Spleen (tissue), 11 donors: ENCODE data around the gene FBXL17. TPM values are rescaled to one million over a fixed set of nuclear protein-coding genes. Genes with fewer than 3 reads are reported as not detected.

ENCODE experiments used
- DNase-seq: peaks from one replicate; pipeline ENCODE4 v3.0.0-alpha.2; 2020
- H3K27ac ChIP-seq, 8 donors: fragments of 200-600 bp; sonication (generic) in 7 of 8; 1 replicate in 4 of 8; 2 replicates in 4 of 8; pipeline versions ENCODE4 v1.5.0 to v1.8.0; 2016 to 2021; ENCODE audit warnings: inconsistent platforms in 4 of 8, mild to moderate bottlenecking in 4 of 8, moderate library complexity in 1 of 8
- H3K27me3 ChIP-seq, 7 donors: fragments of 200-600 bp; sonication (generic) in 6 of 7; replicated peaks in 1 of 7; 1 replicate in 4 of 7; 2 replicates in 3 of 7; pipeline versions ENCODE4 v1.5.0 to v1.8.0; 2016 to 2021; ENCODE audit warnings: inconsistent platforms in 3 of 7, mild to moderate bottlenecking in 1 of 7
- H3K36me3 ChIP-seq, 6 donors: fragments of 200-600 bp; sonication (generic) in 5 of 6; 1 replicate in 4 of 6; 2 replicates in 2 of 6; pipeline versions ENCODE4 v1.5.0 to v1.8.0; 2016 to 2021; ENCODE audit warnings: inconsistent platforms in 2 of 6
- H3K4me1 ChIP-seq, 6 donors: fragments of 200-600 bp; sonication (generic) in 5 of 6; 1 replicate in 3 of 6; 2 replicates in 3 of 6; pipeline versions ENCODE4 v1.5.0 to v1.8.0; 2016 to 2021; ENCODE audit warnings: inconsistent platforms in 3 of 6
- H3K4me3 ChIP-seq, 8 donors: fragments of 200-600 bp; sonication (generic) in 7 of 8; 1 replicate in 4 of 8; 2 replicates in 4 of 8; pipeline versions ENCODE4 v1.5.0 to v1.8.0; 2016 to 2021; ENCODE audit warnings: inconsistent platforms in 4 of 8, mild to moderate bottlenecking in 4 of 8, moderate library complexity in 2 of 8
- H3K9me3 ChIP-seq, 8 donors: fragments of 200-600 bp; sonication (generic) in 7 of 8; 1 replicate in 4 of 8; 2 replicates in 4 of 8; pipeline versions ENCODE4 v1.5.0 to v1.8.0; 2016 to 2021; ENCODE audit warnings: inconsistent platforms in 4 of 8
- POLR2A ChIP-seq, 3 donors: fragments of 450-650 bp; IDR thresholded peaks; one replicate each; pipeline ENCODE4 v1.5.1; 2017; ENCODE audit warnings: antibody characterized with exemption in 3 of 3, mild to moderate bottlenecking in 1 of 3
- POLR2AphosphoS5 ChIP-seq, 3 donors: sonication (generic); formaldehyde crosslinking; IDR thresholded peaks; one replicate each; pipeline ENCODE4 v1.5.1; 2017; ENCODE audit warnings: antibody characterized with exemption in 3 of 3
- WGBS, 5 donors: extraction: QIAGEN DNeasy Blood & Tissue Kit in 3 of 5; methylation state at CpG; one replicate each; pipeline versions ENCODE4 v1.1.5 to v1.1.7; 2013 to 2018; 5-methylcytosine and 5-hydroxymethylcytosine counted together
- intact Hi-C: fragments of 100-400 bp; cut with DNase I; formaldehyde crosslinking; loops from one replicate; pipeline ENCODE4 v1.15.0; 2023; ENCODE audit warnings: low total_unique reads
- polyA plus RNA-seq, 3 donors: library from polyadenylated mRNA; stranded (reverse); fragments of 200-250 nt; gene quantifications; one replicate each; pipeline ENCODE4 v1.2.1, GENCODE V29; 2013
- total RNA-seq, 7 donors: library from RNA; depleted of rRNA in 3 of 7; stranded (reverse); fragments of >200 nt in 3 of 7; fragmentation: NEBNext Ultra II Directional in 4 of 7; extraction: Animal tissue kit (Norgen Biotek cat#: 25700) in 4 of 7; gene quantifications; one replicate each; pipeline versions ENCODE4 v1.1.0 to v1.2.1, GENCODE V29; 2016 to 2021
- TF ChIP-seq, protein P1 (sequence below), 11 experiments: fragments of 200-600 bp in 7 of 11; fragments of 450-650 bp in 4 of 11; sonication (generic) in 4 of 11; IDR thresholded peaks in 8 of 11; conservative IDR thresholded peaks in 3 of 11; 1 replicate in 7 of 11; 2 replicates in 4 of 11; pipeline versions ENCODE4 v1.4.0 to v1.8.0; 2016 to 2021; ENCODE audit warnings: antibody characterized with exemption in 11 of 11, inconsistent platforms in 4 of 11, mild to moderate bottlenecking in 1 of 11
- donor health status: healthy with polysubstance abuse.
- donor health status: DM: no; HTN: no; CAD: no; lungs with moderate emphysema.
- donor health status: DM: no; HTN: no; CAD: no.
- donor health status: Bipolar disorder and iron deficiency.
- donor health status: healthy.
- donor health status: DM: no; HTN: no; CAD: no.
- donor health status: DM: yes; HTN: yes; CAD: no.

FBXL17 gene
- total and polyA plus RNA-seq, 10 donors, result 5.1 to 39.9 (median 21.8) TPM

DNA sequence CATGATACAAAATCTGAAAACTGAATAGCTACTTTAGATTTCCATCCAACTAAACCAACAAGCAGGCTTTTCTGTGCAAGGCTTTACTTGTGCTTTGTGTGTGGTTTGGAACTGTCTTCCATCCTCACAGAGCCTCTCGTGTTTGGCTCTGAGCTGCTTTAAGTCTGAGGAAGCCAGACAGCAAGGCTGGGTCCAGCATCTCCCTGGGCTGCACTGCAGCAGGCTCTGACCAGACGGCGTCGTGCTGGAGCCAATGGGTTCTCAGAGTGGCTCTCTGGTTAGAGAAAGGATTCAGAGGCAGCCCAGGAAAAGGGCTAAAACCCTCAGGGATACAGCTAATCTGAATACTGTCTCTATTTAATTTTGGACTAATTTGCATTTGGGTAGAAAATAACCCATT lies 503.2 kb downstream of the FBXL17 start:
- Histone ChIP-seq H3K4me1 (no peaks in the 10 kb centered on the region), H3K27me3 (no peaks in the 10 kb centered on the region), H3K9me3 (no peaks in the 10 kb centered on the region), H3K36me3 (peaks cover 0 to 32% (median 5%) of the 10 kb centered on the region in 6 donors), H3K4me3 (no peak overlapping the region), H3K27ac (no peak overlapping the region)
- intact Hi-C loops, result no loop called here
- 85 to 96% (median 94%) methylated on average over 4 of the region's 4 CpGs for WGBS, 5 donors
- TF ChIP-seq POLR2AphosphoS5 (IDR thresholded peaks at IDR 0.05) (no peak), POLR2A (IDR thresholded peaks at IDR 0.05) (no peak)
- TF ChIP-seq, protein P1, sequence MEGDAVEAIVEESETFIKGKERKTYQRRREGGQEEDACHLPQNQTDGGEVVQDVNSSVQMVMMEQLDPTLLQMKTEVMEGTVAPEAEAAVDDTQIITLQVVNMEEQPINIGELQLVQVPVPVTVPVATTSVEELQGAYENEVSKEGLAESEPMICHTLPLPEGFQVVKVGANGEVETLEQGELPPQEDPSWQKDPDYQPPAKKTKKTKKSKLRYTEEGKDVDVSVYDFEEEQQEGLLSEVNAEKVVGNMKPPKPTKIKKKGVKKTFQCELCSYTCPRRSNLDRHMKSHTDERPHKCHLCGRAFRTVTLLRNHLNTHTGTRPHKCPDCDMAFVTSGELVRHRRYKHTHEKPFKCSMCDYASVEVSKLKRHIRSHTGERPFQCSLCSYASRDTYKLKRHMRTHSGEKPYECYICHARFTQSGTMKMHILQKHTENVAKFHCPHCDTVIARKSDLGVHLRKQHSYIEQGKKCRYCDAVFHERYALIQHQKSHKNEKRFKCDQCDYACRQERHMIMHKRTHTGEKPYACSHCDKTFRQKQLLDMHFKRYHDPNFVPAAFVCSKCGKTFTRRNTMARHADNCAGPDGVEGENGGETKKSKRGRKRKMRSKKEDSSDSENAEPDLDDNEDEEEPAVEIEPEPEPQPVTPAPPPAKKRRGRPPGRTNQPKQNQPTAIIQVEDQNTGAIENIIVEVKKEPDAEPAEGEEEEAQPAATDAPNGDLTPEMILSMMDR (IDR thresholded peaks at IDR 0.05 in 8 of 11, conservative IDR thresholded peaks at IDR 0.05 in 3 of 11), result no peak
- DNase-seq, result no peak

DNA sequence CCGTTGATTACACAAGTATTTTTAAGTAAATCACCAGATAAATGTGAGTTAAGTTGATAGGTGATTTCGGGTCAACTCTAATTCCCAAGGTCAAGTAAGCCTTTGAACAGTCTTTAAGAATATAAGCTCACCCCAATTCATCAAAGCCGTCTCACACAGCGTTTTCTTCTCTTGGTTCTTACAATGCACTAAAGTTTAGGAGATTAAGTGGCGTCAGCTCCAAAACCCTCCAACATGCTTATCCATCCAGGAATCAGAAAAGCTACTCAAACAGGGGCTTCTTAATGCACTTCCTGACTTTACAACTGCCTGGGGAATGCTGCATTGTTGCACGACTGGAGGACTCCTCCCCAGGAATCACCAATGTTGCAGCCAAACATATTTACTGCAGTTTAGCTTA lies 505.0 kb downstream of the FBXL17 start:
- 85 to 90% (median 87%) methylated on average over 6 of the region's 6 CpGs for WGBS, 5 donors
- TF ChIP-seq POLR2AphosphoS5 (IDR thresholded peaks at IDR 0.05), result no peak
- no peak for TF ChIP-seq POLR2A (IDR thresholded peaks at IDR 0.05)
- TF ChIP-seq, protein P1 (IDR thresholded peaks at IDR 0.05 in 8 of 11, conservative IDR thresholded peaks at IDR 0.05 in 3 of 11), result no peak
- DNase-seq, result no peak
- intact Hi-C loops, result no loop called here
- Histone ChIP-seq H3K4me1 (no peaks in the 10 kb centered on the region), H3K27me3 (no peaks in the 10 kb centered on the region), H3K9me3 (no peaks in the 10 kb centered on the region), H3K36me3 (peaks cover 0 to 32% (median 5%) of the 10 kb centered on the region in 6 donors), H3K27ac (no peak overlapping the region), H3K4me3 (no peak overlapping the region)

DNA sequence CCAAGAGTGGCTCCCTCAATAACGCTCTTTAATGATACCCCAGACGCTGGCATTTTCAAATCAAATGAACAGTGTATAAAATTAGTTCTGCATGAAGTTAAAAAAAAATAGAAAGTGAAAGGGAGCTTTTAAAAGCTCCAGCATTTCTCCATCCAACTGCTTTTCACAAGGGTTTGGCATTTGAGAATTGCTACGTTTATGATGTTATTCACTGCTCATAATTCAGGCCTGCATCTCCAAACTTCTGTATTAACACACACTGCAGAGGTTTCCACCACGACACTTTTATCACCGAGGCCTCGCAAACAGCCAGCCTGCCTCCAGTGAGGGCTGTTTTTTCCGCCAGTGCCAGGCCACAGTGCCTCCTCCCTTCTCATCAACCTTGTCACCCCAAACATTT lies 505.6 kb downstream of the FBXL17 start:
- Histone ChIP-seq H3K27ac (no peak overlapping the region), H3K9me3 (no peaks in the 10 kb centered on the region), H3K4me3 (no peak overlapping the region), H3K36me3 (peaks cover 0 to 30% (median 5%) of the 10 kb centered on the region in 6 donors), H3K27me3 (no peaks in the 10 kb centered on the region), H3K4me1 (no peaks in the 10 kb centered on the region)
- DNase-seq, result no peak
- intact Hi-C loops, result no loop called here
- TF ChIP-seq POLR2AphosphoS5 (IDR thresholded peaks at IDR 0.05) (no peak), POLR2A (IDR thresholded peaks at IDR 0.05) (no peak)
- TF ChIP-seq, protein P1 (IDR thresholded peaks at IDR 0.05 in 8 of 11, conservative IDR thresholded peaks at IDR 0.05 in 3 of 11), result no peak
- 89 to 93% (median 91%) methylated on average over 7 of the region's 7 CpGs for WGBS, 5 donors

DNA sequence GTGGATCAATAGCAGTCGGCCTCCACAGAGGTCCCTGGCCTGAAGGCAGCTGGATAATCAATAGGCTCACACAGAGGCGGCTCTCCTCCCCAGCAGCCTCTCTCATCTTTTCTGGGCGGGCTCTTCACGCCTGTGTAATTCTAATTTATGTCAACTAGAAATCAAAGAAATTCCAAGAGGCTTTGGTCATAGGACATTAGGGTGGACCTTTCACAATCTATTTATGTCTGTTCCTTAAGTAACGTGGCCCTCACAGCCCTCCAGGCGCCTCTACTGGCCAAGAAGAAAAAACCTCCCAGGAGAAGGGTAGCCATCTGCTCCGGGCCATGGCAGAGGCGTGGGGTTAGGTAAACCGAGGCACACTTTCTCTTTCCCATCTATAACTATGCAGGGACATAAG lies 506.1 kb downstream of the FBXL17 start:
- Histone ChIP-seq H3K9me3 (no peaks in the 10 kb centered on the region), H3K36me3 (peaks cover 0 to 26% (median 5%) of the 10 kb centered on the region in 6 donors), H3K27ac (no peak overlapping the region), H3K4me1 (no peaks in the 10 kb centered on the region), H3K4me3 (no peak overlapping the region), H3K27me3 (no peaks in the 10 kb centered on the region)
- 91 to 96% (median 95%) methylated on average over 9 of the region's 9 CpGs for WGBS, 5 donors
- intact Hi-C loops, result no loop called here
- no peak for DNase-seq
- no peak for TF ChIP-seq POLR2A (IDR thresholded peaks at IDR 0.05)
- TF ChIP-seq, protein P1 (IDR thresholded peaks at IDR 0.05 in 8 of 11, conservative IDR thresholded peaks at IDR 0.05 in 3 of 11), result no peak
- TF ChIP-seq POLR2AphosphoS5 (IDR thresholded peaks at IDR 0.05), result no peak
